DND-41 (cell line): Measurements from ENCODE around the gene AKAP13.

Source experiments
- CTCF ChIP-seq: IDR thresholded peaks from 2 replicates; pipeline ENCODE4 v1.5.1; 2012; ENCODE audit warnings: borderline replicate concordance, low read length, moderate library complexity, mild to moderate bottlenecking; ENCODE audit not compliant: poor library complexity, severe bottlenecking; ENCODE audit errors: extremely low read depth
- EZH2 ChIP-seq: IDR thresholded peaks from 3 replicates; pipeline ENCODE4 v1.6.1; 2012; ENCODE audit warnings: borderline replicate concordance, low read depth, mild to moderate bottlenecking, moderate library complexity, low read length, inconsistent platforms; ENCODE audit not compliant: severe bottlenecking

GRCh38 chr15:85792912-85793590 is 412.6 kb downstream of the AKAP13 start:
- TF ChIP-seq CTCF (no peak), EZH2 (no peak)
